ENCODE measurements around the gene VSTM4.

- TF ChIP-seq POLR2A (IDR thresholded peaks at IDR 0.05) (no peak), CTCF (IDR thresholded peaks at IDR 0.05) (no peak)
These were observed 75.9 kb downstream of the VSTM4 start for GRCh38 chr10:49039409-49039808.
